Measurements from ENCODE around the gene SLC25A42. TPM values are rescaled to one million over a fixed set of nuclear protein-coding genes. Genes with fewer than 3 reads are reported as not detected.
"Not testable (repeated sequence)": the region's sequence is repeated elsewhere in the genome, so short reads cannot be mapped to it uniquely, and the experiment has no call there.

The SLC25A42 gene
- total and polyA plus RNA-seq, 7 donors = 2.4 to 9.5 (median 7.8) TPM

DNA sequence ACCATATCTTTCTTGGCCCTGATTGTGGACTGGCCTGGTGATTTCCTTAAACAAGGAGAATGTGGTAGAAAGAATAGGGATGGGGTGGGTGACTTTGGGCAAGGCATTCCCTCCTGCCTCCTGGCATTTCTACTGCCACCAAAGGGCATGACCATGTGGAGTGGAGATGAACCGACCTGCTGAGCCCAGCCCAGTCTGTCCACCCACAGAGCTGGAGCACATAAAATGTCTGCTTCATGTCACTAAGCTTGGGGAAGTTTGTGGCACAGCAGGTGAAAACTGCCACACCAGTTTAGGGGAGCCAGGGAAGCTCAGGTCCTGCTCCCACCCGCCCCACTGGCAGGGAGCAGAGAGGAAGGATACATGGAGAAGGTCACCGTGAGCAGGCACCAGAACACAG lies 68.2 kb downstream of the SLC25A42 start:
- TF ChIP-seq CTCF (IDR thresholded peaks at IDR 0.05) = no peak
- no peak for TF ChIP-seq EP300 (IDR thresholded peaks at IDR 0.05)
- TF ChIP-seq POLR2A (IDR thresholded peaks at IDR 0.05) = no peak
- TF ChIP-seq POLR2AphosphoS5 (IDR thresholded peaks at IDR 0.05) = no peak
- intact Hi-C loops (cut with DNase I) = no loop called here
- no peaks in the 10 kb centered on the region for H3K27me3 ChIP-seq
- H3K36me3 ChIP-seq = peaks cover 0 to 15% (median 3%) of the 10 kb centered on the region in 4 donors
- 97 to 98% methylated on average over 3 of the region's 3 CpGs for WGBS, 2 donors
- peaks cover 5 to 10% (median 7%) of the 10 kb centered on the region in 4 donors for H3K9me3 ChIP-seq
- DNase-seq = no peak
- no peak overlapping the region for H3K4me3 ChIP-seq
- H3K4me1 ChIP-seq = peaks cover 0 to 10% (median 6%) of the 10 kb centered on the region in 4 donors
- H3K27ac ChIP-seq = no peak overlapping the region

- intact Hi-C loops (cut with DNase I) = no loop called here
- no peak for TF ChIP-seq CTCF (IDR thresholded peaks at IDR 0.05)
- 98% methylated on average over 12 of the region's 12 CpGs for WGBS, 2 donors
Measured at GRCh38 chr19:19132912-19133311, 69.1 kb downstream of the SLC25A42 start.

GRCh38 chr19:19133985-19134384 lies 70.2 kb downstream of the SLC25A42 start:
- Histone ChIP-seq H3K27me3 (no peaks in the 10 kb centered on the region), H3K4me3 (no peak overlapping the region), H3K27ac (no peak overlapping the region), H3K9me3 (peaks cover 5 to 10% (median 7%) of the 10 kb centered on the region in 4 donors), H3K4me1 (peaks cover 0 to 22% (median 13%) of the 10 kb centered on the region in 4 donors), H3K36me3 (peaks cover 0 to 11% (median 3%) of the 10 kb centered on the region in 4 donors)
- no peak for TF ChIP-seq POLR2A (IDR thresholded peaks at IDR 0.05)
- TF ChIP-seq CTCF (IDR thresholded peaks at IDR 0.05) = no peak
- no peak for TF ChIP-seq POLR2AphosphoS5 (IDR thresholded peaks at IDR 0.05)
- TF ChIP-seq EP300 (IDR thresholded peaks at IDR 0.05) = no peak
- no peak for DNase-seq
- WGBS, 2 donors = 88 to 93% methylated on average over 6 of the region's 6 CpGs
- intact Hi-C loops (cut with DNase I) = no loop called here

More at GRCh38 chr19:19132912-19133311, 69.1 kb downstream of the SLC25A42 start:
- Histone ChIP-seq H3K27me3 (no peaks in the 10 kb centered on the region), H3K36me3 (peaks cover 0 to 15% (median 3%) of the 10 kb centered on the region in 4 donors), H3K4me1 (peaks cover 0 to 19% (median 13%) of the 10 kb centered on the region in 4 donors), H3K9me3 (peaks cover 5 to 10% (median 7%) of the 10 kb centered on the region in 4 donors), H3K4me3 (no peak overlapping the region), H3K27ac (no peak overlapping the region)
- DNase-seq = no peak

DNA sequence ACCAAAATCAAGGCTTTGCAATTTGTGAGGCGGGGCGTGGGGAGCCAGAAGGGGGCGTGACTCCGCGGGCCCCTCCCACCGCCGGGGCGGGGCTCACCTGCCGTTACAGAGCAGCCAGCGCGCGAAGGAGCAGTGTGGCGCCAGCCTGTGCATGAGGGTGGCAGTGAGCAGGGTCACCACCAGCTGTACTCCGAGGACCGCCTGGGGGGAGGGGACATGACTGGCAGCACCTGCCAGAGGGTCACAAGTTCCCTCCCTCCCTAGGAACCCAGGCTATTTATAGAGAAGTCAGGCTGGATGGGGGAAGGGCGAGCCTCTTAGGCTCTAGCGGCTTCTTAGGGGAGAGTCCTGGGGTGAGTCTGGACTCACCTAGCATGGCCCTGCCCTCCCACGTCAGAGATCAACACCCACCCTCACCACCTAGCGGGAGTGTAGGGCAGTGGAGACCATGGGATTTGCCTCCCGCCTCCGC lies 70.9 kb downstream of the SLC25A42 start:
- Histone ChIP-seq H3K27me3 (no peaks in the 10 kb centered on the region), H3K9me3 (peaks cover 5 to 10% (median 7%) of the 10 kb centered on the region in 4 donors), H3K4me1 (peaks cover 0 to 22% (median 13%) of the 10 kb centered on the region in 4 donors), H3K27ac (no peak overlapping the region), H3K36me3 (peaks cover 0 to 7% (median 3%) of the 10 kb centered on the region in 4 donors), H3K4me3 (peak overlapping the region in 1 of 4 donors; percentile 15)
- intact Hi-C loops (cut with DNase I) = loop anchor here (5.0 kb wide), 1 partner anchor 58 kb away; the partner anchor contains the start of genes BORCS8 and RFXANK
- TF ChIP-seq POLR2A (IDR thresholded peaks at IDR 0.05) = no peak
- TF ChIP-seq EP300 (IDR thresholded peaks at IDR 0.05) = no peak
- TF ChIP-seq CTCF (IDR thresholded peaks at IDR 0.05) = no peak
- TF ChIP-seq POLR2AphosphoS5 (IDR thresholded peaks at IDR 0.05) = no peak
- no peak for DNase-seq
- WGBS, 2 donors = 24 to 51% methylated on average over 21 of the region's 21 CpGs

- H3K36me3 ChIP-seq, H3K9me3 ChIP-seq, DNase-seq, H3K27me3 ChIP-seq, H3K27ac ChIP-seq, H3K4me3 ChIP-seq: not testable (repeated sequence)
- H3K4me1 ChIP-seq = peaks cover 0 to 22% (median 13%) of the 10 kb centered on the region in 4 donors
- 82 to 91% methylated on average over 6 of the region's 6 CpGs for WGBS, 2 donors
- intact Hi-C loops (cut with DNase I) = loop anchor here (5.0 kb wide), 1 partner anchor 57 kb away; the partner anchor contains the start of genes BORCS8 and RFXANK
Measured at GRCh38 chr19:19135713-19136112, 71.9 kb downstream of the SLC25A42 start.
